ENCODE measurements around the gene CHST15. TPM values are rescaled to one million over a fixed set of nuclear protein-coding genes. Genes with fewer than 3 reads are reported as not detected.

CHST15 gene
- total and polyA plus RNA-seq, 2 of the 4 experiments (the other 2 are of a cell fraction): 0.14 to 0.18 TPM

- in situ Hi-C loops (cut with MboI; ENCODE audit: low sequenced_read_pairs): no loop called here
- 67% methylated on average over 1 of the region's 11 CpGs; no CpG with 5 or more reads in 1 of the 2 experiments for WGBS, 2 experiments (ENCODE audit: extremely low coverage in 2 of 2, insufficient read length in 1 of 2)
- POLR2A ChIA-PET (ENCODE audit: unreplicated experiment): no interaction called here
Measured at GRCh38 chr10:123998197-123999141, 94.9 kb downstream of the CHST15 start.

More at GRCh38 chr10:123998197-123999141, 94.9 kb downstream of the CHST15 start:
- H2BK5ac ChIP-seq (ENCODE audit: low read depth, low read length, poor library complexity, severe bottlenecking): no peak overlapping the region
- no peak overlapping the region for H3K56ac ChIP-seq (ENCODE audit: extremely low read depth, insufficient read depth, low read length)
- no peak overlapping the region for H3K4me2 ChIP-seq (ENCODE audit: low read depth, low read length)
- no peaks in the 10 kb centered on the region for H3K79me1 ChIP-seq (ENCODE audit: low read depth in 1 of 2, low read length in 2 of 2)
- H3K14ac ChIP-seq (replicated peaks; ENCODE audit: low read depth, low read length): no peak overlapping the region
- H2AK5ac ChIP-seq (ENCODE audit: low read depth, low read length): no peak overlapping the region
- dilution Hi-C loops (cut with HindIII; ENCODE audit: low sequenced_read_pairs, unreplicated experiment) (loop anchor here (25.0 kb wide), 1 partner anchor 389 kb away; no protein-coding TSS in a partner anchor), intact Hi-C loops (cut with micrococcal nuclease) (no loop called here)
- H3K36me3 ChIP-seq (ENCODE audit: control insufficient read depth, insufficient read depth, low read length): no peaks in the 10 kb centered on the region
- H4K20me1 ChIP-seq (ENCODE audit: insufficient read depth, low read length): no peaks in the 10 kb centered on the region
- H2AK9ac ChIP-seq (replicated peaks; ENCODE audit: low read depth, low read length, poor library complexity): no peak overlapping the region
- no peak overlapping the region for H3K27ac ChIP-seq (ENCODE audit: insufficient read depth, low read length)
- H3K4me3 ChIP-seq (ENCODE audit: insufficient read depth, low read depth, low read length): no peak overlapping the region
- TF ChIP-seq NFE2L2 (IDR thresholded peaks at IDR 0.05; ENCODE audit: low read depth, low read length) (no peak), RCOR1 (IDR thresholded peaks at IDR 0.05; ENCODE audit: insufficient replicate concordance, low read length) (no peak), RAD21 (IDR thresholded peaks at IDR 0.05; ENCODE audit: low read length) (no peak), MAZ (IDR thresholded peaks at IDR 0.05; ENCODE audit: borderline replicate concordance, low read depth, low read length) (no peak), RFX5 (IDR thresholded peaks at IDR 0.05; ENCODE audit: low read depth, low read length) (no peak), CHD1 (IDR thresholded peaks at IDR 0.05; ENCODE audit: low read depth, low read length) (no peak), POLR2A (IDR thresholded peaks at IDR 0.05; ENCODE audit: low read depth, low read length) (no peak), BHLHE40 (IDR thresholded peaks at IDR 0.05; ENCODE audit: low read depth, low read length) (no peak), SMC3 (IDR thresholded peaks at IDR 0.05; ENCODE audit: low read depth, low read length) (no peak), USF2 (IDR thresholded peaks at IDR 0.05; ENCODE audit: low read depth, low read length) (no peak), MXI1 (IDR thresholded peaks at IDR 0.05; ENCODE audit: borderline replicate concordance, low read depth, low read length) (no peak)
- no peak overlapping the region for H2BK120ac ChIP-seq (ENCODE audit: low read depth, low read length)
- no peak overlapping the region for H3K4ac ChIP-seq (ENCODE audit: low read depth, low read length)
- no peak overlapping the region for H3K18ac ChIP-seq (ENCODE audit: low read depth, low read length)
- CTCF ChIA-PET: no interaction called here
- BruUV-seq (replicated peaks): no TSS peak
- no peak overlapping the region for H2BK15ac ChIP-seq (ENCODE audit: low read depth, low read length)
- no peaks in the 10 kb centered on the region for H3K9me3 ChIP-seq (ENCODE audit: control insufficient read depth, insufficient read depth, low read length)
- ATAC-seq (ENCODE audit: low read depth) (no peak), DNase-seq (no peak)
- H3K9ac ChIP-seq (ENCODE audit: low read depth, low read length): no peak overlapping the region
- H4K8ac ChIP-seq (ENCODE audit: low read depth in 2 of 2, low read length in 2 of 2): no peak overlapping the region
- peaks cover 3% of the 10 kb centered on the region; the same call in 1 of the 2 replicates for H3K4me1 ChIP-seq (ENCODE audit: control insufficient read depth, insufficient read depth, low read length)
- H3K23ac ChIP-seq (ENCODE audit: low read depth, low read length): no peak overlapping the region
- H4K5ac ChIP-seq (ENCODE audit: low read depth, low read length): no peak overlapping the region
- H2BK20ac ChIP-seq (ENCODE audit: low read depth, low read length): no peak overlapping the region
- no peaks in the 10 kb centered on the region for H3K9me1 ChIP-seq (ENCODE audit: insufficient read depth, low read length)
- no peak overlapping the region for H2AFZ ChIP-seq (replicated peaks; ENCODE audit: low read length, poor library complexity)
- H3K27me3 ChIP-seq (ENCODE audit: control insufficient read depth, insufficient read depth, low read length): peaks cover 2% of the 10 kb centered on the region; the same call in 1 of the 2 replicates
- no peak overlapping the region for H4K91ac ChIP-seq (ENCODE audit: insufficient read depth, low read depth, low read length)

Data from IMR-90 (cell line).